ENCODE data around the gene DZIP1.

Gene DZIP1

DNA sequence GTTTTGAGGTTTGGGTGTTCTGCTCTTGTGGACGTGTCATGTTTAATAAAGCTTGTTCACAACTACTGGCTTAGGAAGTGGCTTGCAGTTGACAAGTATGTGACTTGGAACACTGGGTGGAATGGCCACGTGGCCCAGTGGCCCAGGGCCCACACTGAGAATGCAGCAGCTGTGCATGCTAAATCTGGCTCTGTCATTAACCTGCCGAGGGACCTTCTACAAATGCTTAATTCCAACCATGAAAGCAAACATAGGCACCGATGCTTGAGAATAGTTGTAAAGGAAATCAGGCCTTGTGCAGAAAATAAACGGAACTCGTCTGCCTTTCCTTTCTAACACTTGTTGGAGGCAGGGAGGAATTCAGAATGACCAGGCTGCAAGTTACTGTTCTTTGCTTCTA is 103.6 kb downstream of the DZIP1 start:
- DNase-seq: no peak

DNA sequence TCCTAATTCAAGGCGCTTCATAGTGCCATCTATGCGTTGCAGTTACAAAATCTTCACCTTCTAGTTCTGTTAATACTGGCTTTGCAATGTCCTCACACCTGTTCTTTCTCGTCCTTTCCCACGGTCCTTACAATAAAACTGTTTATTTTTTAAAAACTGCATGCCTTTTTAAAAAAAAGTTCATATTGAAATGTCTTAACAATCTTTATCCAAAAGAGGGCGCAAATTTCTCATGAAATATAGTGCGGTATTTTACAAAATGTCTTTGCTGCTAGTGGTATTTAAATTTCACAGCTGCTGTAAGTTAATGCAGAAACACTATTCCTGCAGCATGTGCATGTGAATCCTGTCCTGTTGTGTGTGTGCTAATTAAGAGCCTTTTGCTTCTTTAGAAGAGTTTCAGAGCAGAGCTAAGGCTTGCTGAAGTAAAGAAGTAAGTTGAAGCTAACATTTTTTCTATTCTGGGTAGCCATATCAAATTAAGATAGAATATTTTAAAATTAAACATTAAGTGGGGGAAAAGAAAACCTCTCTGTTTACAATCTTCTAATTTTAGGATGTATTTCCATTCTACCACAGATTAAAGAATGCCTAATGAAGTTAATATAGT is 107.8 kb downstream of the DZIP1 start:
- DNase-seq: no peak

DNA sequence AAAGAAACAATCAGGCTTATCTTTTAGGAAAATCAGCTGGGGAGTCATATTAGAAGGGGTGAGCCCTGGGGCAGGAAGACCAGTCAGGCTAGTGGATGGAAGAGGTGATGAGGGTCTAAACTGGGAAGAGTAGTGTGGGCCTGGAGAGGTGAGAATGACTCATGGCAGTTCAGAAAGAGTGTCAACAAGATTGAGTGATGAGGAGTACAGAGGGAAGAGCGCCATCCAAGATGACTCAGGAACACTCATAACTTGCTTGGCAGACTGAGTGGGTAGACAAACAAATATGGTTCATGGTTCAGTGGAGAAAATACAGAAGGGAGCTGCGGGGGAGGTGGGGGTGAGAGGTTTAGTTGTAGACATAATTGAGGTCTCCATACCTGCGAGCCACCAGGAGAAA is 109.3 kb downstream of the DZIP1 start:
- DNase-seq: no peak

DNA sequence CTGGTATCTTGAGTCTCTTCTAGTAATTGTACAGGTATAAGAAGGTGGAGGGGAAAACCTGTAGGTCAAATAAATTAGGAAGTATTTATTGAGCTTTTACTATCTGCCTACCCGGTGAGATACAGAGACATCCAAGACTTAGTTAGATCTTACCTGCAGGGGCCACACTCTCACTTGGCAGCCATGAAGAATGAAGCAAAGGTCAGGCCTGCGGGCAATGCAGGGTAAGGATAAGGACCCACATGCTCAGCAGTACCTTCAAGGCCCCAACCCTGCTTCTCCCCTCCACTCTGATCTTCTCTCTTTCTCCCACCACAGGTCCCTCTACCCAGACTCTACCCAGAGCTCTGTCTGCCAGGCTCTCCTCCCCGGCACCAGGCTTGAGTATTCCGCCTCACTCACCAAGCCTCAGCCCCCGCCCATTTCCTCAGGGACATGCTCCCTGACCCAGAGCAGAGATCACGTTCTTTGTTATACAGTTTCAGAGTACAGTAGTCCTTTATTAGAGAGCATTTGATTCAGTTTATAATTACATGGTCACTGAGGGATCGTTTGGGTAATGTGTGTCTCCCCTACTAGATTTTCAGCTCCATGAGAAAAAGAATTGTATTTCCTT is 110.9 kb downstream of the DZIP1 start:
- DNase-seq: no peak

DNA sequence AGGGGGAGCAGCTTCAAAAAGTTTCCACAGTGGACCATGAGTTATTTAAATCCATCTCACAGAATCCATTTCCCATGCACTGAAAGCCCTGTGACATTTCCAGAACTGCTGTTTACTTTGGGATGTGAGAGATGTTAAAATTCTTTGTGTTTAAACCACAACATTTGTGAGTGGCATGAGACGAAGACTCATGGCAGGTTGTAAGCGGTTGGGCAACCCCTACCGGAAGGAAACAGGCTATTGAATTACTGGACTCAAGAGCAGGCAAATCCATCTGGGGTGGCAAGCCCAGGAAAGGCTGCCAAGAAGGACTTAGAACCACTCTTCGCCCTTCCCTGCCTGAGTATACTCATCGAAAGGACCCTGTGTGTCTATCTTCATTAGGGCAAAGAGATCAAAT is 114.3 kb downstream of the DZIP1 start:
- no peak for DNase-seq
